AG09309 (cell line): Measurements from ENCODE around the gene CDC14B.

Experiments used
- DNase-seq: peaks from one replicate; pipeline ENCODE4 v3.0.0-alpha.2; 2010; ENCODE audit warnings: low read depth
- H3K4me3 ChIP-seq: 2 replicates; pipeline ENCODE4 v1.5.1; 2011; ENCODE audit warnings: mild to moderate bottlenecking, low read depth, low read length, moderate library complexity; ENCODE audit not compliant: control insufficient read depth
- CTCF ChIP-seq: IDR thresholded peaks from 2 replicates; pipeline ENCODE4 v1.5.1; 2011; ENCODE audit warnings: mild to moderate bottlenecking, low read depth, low read length, inconsistent platforms; ENCODE audit not compliant: insufficient read depth, control insufficient read depth; ENCODE audit errors: missing control alignments

The CDC14B gene

GRCh38 chr9:96493757-96494156 is 125.9 kb downstream of the CDC14B start:
- no peak for TF ChIP-seq CTCF
- DNase-seq: no peak
- no peak overlapping the region for H3K4me3 ChIP-seq

GRCh38 chr9:96492993-96493531 is 126.6 kb downstream of the CDC14B start:
- no peak overlapping the region for H3K4me3 ChIP-seq
- TF ChIP-seq CTCF: no peak
- DNase-seq: no peak

GRCh38 chr9:96491880-96492525 is 127.6 kb downstream of the CDC14B start:
- no peak for DNase-seq
- H3K4me3 ChIP-seq: no peak overlapping the region
- TF ChIP-seq CTCF: no peak

- no peak for DNase-seq
- TF ChIP-seq CTCF: no peak
- no peak overlapping the region for H3K4me3 ChIP-seq
Observed at GRCh38 chr9:96491079-96491879, 128.4 kb downstream of the CDC14B start.

GRCh38 chr9:96490534-96491078 is 129.0 kb downstream of the CDC14B start:
- TF ChIP-seq CTCF: no peak

GRCh38 chr9:96489482-96489979 is 130.1 kb downstream of the CDC14B start:
- no peak for TF ChIP-seq CTCF
- no peak for DNase-seq
- H3K4me3 ChIP-seq: no peak overlapping the region

More at GRCh38 chr9:96490534-96491078, 129.0 kb downstream of the CDC14B start:
- DNase-seq: no peak
- H3K4me3 ChIP-seq: no peak overlapping the region
